Hematopoietic multipotent progenitor cell (in vitro differentiated cells): ENCODE measurements around the gene CLK4. TPM values are rescaled to one million over a fixed set of nuclear protein-coding genes. Genes with fewer than 3 reads are reported as not detected.

ENCODE experiments used
- DNase-seq, 3 donors: peaks; one replicate each; pipeline ENCODE4 v3.0.0-alpha.2; 2011 to 2015; ENCODE audit warnings: low read depth in 2 of 3, low spot score in 2 of 3
- small RNA-seq: library from RNA; depleted of rRNA; stranded (forward); fragments of <200 nt; gene quantifications from one replicate; pipeline ENCODE3, GENCODE V24; 2012
- total RNA-seq: library from RNA; depleted of rRNA; stranded (reverse); fragments of >200 nt; gene quantifications from one replicate; pipeline ENCODE4 v1.2.3, GENCODE V29; 2012

CLK4 gene
- total RNA-seq, 1 donor, result 18.9 TPM

DNA sequence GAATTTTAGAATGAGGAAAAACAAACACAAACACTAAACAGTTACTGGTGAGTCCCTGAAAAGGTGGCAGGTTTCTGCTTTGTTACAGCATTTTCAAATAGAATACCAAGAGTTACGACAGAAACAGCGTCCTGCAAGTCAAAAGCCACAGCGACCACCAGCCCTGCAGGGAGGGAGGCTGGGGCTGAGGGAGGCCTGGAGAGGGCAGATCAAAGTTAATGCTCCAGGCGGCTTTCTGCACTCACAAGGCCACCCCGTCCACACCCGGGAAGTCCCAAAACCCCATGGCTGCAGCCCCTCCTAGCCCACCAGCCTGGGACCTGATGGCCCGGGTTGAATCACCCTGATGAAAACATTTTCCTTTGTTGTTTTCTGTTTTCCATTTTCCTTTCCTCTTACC lies 65.9 kb downstream of the CLK4 start:
- DNase-seq, result no peak

DNA sequence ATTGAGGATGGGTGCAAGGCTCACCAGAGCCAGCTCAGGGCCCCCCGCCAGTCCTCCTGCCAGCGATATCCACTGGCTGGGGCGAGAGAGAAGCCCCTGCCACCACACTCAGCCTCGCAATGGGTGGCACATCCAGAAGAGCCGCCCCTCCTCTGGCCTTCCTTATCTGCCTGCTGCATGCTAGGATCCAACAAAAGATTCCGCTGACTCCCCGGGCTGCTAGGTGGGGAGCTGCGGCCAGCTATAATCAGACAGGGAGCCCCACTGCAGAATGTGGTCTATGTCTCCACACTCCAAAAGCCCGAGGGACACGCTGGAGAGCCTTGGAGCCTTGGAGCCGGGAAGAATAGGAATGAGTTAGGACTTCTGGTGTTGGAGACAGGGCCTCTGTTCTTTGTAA lies 69.4 kb downstream of the CLK4 start:
- DNase-seq, result no peak

DNA sequence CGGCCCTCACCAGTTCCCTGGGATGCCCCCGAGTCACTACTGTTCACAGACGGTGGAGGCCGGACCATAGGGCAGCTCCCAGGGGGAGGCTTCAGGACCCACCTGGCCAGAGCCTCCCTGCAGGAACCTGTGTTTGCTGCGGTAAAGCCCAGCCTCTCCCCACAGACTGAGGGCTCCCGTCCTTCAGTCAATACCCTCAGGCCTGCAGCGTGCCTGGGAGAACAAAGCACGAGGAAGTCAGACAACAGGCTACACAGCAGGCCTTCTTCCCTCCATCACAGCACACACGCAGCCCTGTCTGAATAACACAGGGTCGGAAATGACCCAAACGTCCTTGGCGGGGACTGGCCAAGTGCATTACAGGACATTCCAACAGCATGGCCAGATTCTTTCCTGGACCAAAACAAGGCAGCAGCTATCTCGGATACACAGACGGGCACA lies 71.1 kb downstream of the CLK4 start:
- no peak for DNase-seq

DNA sequence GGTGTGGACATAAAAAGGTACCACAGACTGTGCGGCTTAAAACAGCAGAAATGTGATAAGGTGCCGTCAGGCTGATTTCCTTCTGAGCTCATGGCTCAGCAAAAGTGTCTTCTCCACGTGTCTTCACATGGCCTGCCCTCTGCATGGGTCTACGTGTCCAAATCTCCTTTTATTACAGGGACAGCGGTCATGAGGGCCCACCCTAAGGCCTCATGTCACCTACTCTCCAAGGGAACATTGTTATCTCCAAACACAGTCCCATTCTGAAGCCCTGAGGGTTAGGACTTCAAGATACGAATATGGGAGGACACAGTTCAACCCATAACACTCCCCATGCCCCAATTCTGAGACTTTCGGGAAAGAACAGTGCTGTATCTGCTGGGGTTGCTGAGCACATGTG lies 71.8 kb downstream of the CLK4 start:
- DNase-seq, result no peak

GRCh38 chr5:178554311-178554710 lies 72.5 kb downstream of the CLK4 start:
- DNase-seq, result no peak

- no peak for DNase-seq
Observed at GRCh38 chr5:178553517-178553916, 73.3 kb downstream of the CLK4 start.

Small RNA genes within 50 kb of the gene (small RNA-seq; reads per million reads assigned to genes)
- gene RN7SKP70, result not detected

Other genes with a start within 250 kb of the CLK4 start
- gene COL23A1, start 36.7 kb downstream of the CLK4 start, total RNA-seq, result 0.27 TPM
- gene ZNF354A, start 103.6 kb upstream of the CLK4 start, total RNA-seq, result 3.2 TPM
- 8.6 TPM for gene ZNF354B, start 232.9 kb upstream of the CLK4 start, total RNA-seq